WTC11 (cell line): ENCODE measurements around the gene COL13A1. TPM values are rescaled to one million over a fixed set of nuclear protein-coding genes. Genes with fewer than 3 reads are reported as not detected.

Experiments
- ATAC-seq: fragments of 200-7000 bp; cut with Tn5 transposase; 2 replicates; pipeline ENCODE4 v1.10.0; 2021; ENCODE audit warnings: mild to moderate bottlenecking, moderate library complexity
- CTCF ChIA-PET: fragments of 300-600 bp; sonication (Branson Sonifier 250); formaldehyde crosslinking; loops from one replicate; lab custom pipeline; 2021; ENCODE audit warnings: antibody characterized with exemption; lab: Charles Lee
- POLR2A ChIA-PET: fragments of 350-600 bp; sonication (Branson Sonifier 250); formaldehyde crosslinking; loops from one replicate; lab custom pipeline; 2021; ENCODE audit warnings: antibody characterized with exemption; lab: Charles Lee
- DNase-seq: peaks from one replicate; pipeline ENCODE4 v3.0.0; 2021; ENCODE audit warnings: low spot score
- H3K27ac Mint-ChIP-seq: 2 replicates; pipeline ENCODE4 v1.8.0; 2021; ENCODE audit warnings: mixed read lengths
- H3K27me3 Mint-ChIP-seq: 2 replicates; pipeline ENCODE4 v1.8.0; 2021; ENCODE audit warnings: low read depth, mild to moderate bottlenecking, moderate library complexity, mixed read lengths
- H3K36me3 Mint-ChIP-seq: 2 replicates; pipeline ENCODE4 v1.8.0; 2021; ENCODE audit warnings: mixed read lengths
- H3K4me1 Mint-ChIP-seq: 2 replicates; pipeline ENCODE4 v1.8.0; 2022; ENCODE audit warnings: mixed read lengths
- H3K4me3 Mint-ChIP-seq: 2 replicates; pipeline ENCODE4 v1.8.0; 2021; ENCODE audit warnings: mild to moderate bottlenecking, moderate library complexity, mixed read lengths
- H3K9me3 Mint-ChIP-seq: 2 replicates; pipeline ENCODE4 v1.8.0; 2021; ENCODE audit warnings: mixed read lengths
- CBFB ChIP-seq: sonication (generic); formaldehyde crosslinking; IDR thresholded peaks from 2 replicates; pipeline ENCODE4 v1.8.1; 2022; ENCODE audit warnings: mild to moderate bottlenecking, low read depth, missing genetic modification reagents
- CREM ChIP-seq: sonication (generic); formaldehyde crosslinking; IDR thresholded peaks from 2 replicates; pipeline ENCODE4 v1.8.1; 2022; ENCODE audit warnings: mild to moderate bottlenecking, missing genetic modification reagents, moderate library complexity
- ETV6 ChIP-seq: sonication (generic); formaldehyde crosslinking; IDR thresholded peaks from 2 replicates; pipeline ENCODE4 v1.8.1; 2022; ENCODE audit warnings: mild to moderate bottlenecking, missing genetic modification reagents
- FOXJ3 ChIP-seq: sonication (generic); formaldehyde crosslinking; IDR thresholded peaks from 2 replicates; pipeline ENCODE4 v1.9.0; 2021; ENCODE audit warnings: missing genetic modification reagents, mild to moderate bottlenecking, borderline replicate concordance
- FOXK1 ChIP-seq: sonication (generic); formaldehyde crosslinking; IDR thresholded peaks from 2 replicates; pipeline ENCODE4 v1.8.0; 2022; ENCODE audit warnings: mild to moderate bottlenecking, moderate library complexity, missing genetic modification reagents
- JAZF1 ChIP-seq: fragments of 250-450 bp; sonication (Bioruptor Pico); IDR thresholded peaks from 2 replicates; pipeline ENCODE4 v1.9.0; 2021; ENCODE audit warnings: moderate library complexity, mild to moderate bottlenecking, inconsistent platforms
- NFATC4 ChIP-seq: fragments of 250-450 bp; sonication (Bioruptor Pico); IDR thresholded peaks from 2 replicates; pipeline ENCODE4 v1.9.0; 2021; ENCODE audit warnings: mild to moderate bottlenecking
- NR2C2 ChIP-seq: sonication (generic); formaldehyde crosslinking; IDR thresholded peaks from 2 replicates; pipeline ENCODE4 v1.8.0; 2022; ENCODE audit warnings: mild to moderate bottlenecking, missing genetic modification reagents
- TEAD1 ChIP-seq: sonication (generic); formaldehyde crosslinking; IDR thresholded peaks from 2 replicates; pipeline ENCODE4 v1.8.0; 2022; ENCODE audit warnings: mild to moderate bottlenecking, missing genetic modification reagents
- ZNF138 ChIP-seq: sonication (generic); formaldehyde crosslinking; conservative IDR thresholded peaks from 2 replicates; pipeline ENCODE4 v1.8.1; 2022; ENCODE audit warnings: mild to moderate bottlenecking, moderate library complexity, missing genetic modification reagents
- ZNF416 ChIP-seq: fragments of 250-450 bp; sonication (Bioruptor Pico); IDR thresholded peaks from 2 replicates; pipeline ENCODE4 v1.9.0; 2021; ENCODE audit warnings: mild to moderate bottlenecking, inconsistent platforms
- total RNA-seq: library from RNA; stranded (reverse); gene quantifications from 3 replicates; pipeline ENCODE4 v1.2.3, GENCODE V29; 2021
- TF ChIP-seq, protein P1 (sequence below): sonication (generic); formaldehyde crosslinking; IDR thresholded peaks from 2 replicates; pipeline ENCODE4 v1.8.1; 2022; ENCODE audit warnings: low read depth, missing genetic modification reagents, borderline replicate concordance
- TF ChIP-seq, protein P2 (sequence below): sonication (generic); formaldehyde crosslinking; conservative IDR thresholded peaks from 2 replicates; pipeline ENCODE4 v1.8.1; 2023; ENCODE audit warnings: mild to moderate bottlenecking, low read depth, missing genetic modification reagents, moderate library complexity
- TF ChIP-seq, protein P3 (sequence below): sonication (generic); formaldehyde crosslinking; IDR thresholded peaks from 2 replicates; pipeline ENCODE4 v1.8.0; 2022; ENCODE audit warnings: missing genetic modification reagents
- TF ChIP-seq, protein P4 (sequence below): sonication (generic); formaldehyde crosslinking; IDR thresholded peaks from 2 replicates; pipeline ENCODE4 v1.8.0; 2022; ENCODE audit warnings: mild to moderate bottlenecking, missing genetic modification reagents
- TF ChIP-seq, protein P5 (sequence below): sonication (generic); formaldehyde crosslinking; IDR thresholded peaks from 2 replicates; pipeline ENCODE4 v1.8.1; 2022; ENCODE audit warnings: low read depth, mild to moderate bottlenecking, moderate library complexity, missing genetic modification reagents, borderline replicate concordance

The COL13A1 gene
- total RNA-seq, 1 experiment from 2014 or later = 7.1 TPM

DNA sequence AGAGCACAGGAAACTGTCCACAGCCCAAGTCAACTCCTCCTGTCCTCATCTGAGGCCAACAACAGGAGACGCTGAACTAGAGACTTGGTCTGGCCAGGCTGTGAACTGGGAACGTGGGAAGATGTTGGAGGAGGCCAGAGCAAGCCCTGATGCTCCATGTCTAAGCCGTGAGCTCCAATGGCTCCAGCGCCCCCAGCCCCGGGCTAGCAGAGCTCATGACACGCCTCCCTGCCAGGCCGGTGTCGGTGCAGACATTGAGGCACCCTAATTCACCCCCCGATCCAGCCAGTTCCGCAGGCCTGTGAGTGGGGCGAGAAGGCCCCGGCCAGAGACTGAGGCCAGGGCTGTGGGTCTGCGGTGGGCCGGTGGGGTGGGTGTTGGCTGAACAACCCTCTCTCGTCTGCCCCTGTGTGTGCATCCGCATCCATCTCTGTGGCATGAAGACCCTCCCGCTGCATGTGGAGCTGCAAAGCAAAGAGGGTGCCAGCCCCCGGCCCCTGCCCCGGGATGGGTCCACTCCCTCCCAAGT lies 141.7 kb downstream of the COL13A1 start:
- TF ChIP-seq, protein P1, sequence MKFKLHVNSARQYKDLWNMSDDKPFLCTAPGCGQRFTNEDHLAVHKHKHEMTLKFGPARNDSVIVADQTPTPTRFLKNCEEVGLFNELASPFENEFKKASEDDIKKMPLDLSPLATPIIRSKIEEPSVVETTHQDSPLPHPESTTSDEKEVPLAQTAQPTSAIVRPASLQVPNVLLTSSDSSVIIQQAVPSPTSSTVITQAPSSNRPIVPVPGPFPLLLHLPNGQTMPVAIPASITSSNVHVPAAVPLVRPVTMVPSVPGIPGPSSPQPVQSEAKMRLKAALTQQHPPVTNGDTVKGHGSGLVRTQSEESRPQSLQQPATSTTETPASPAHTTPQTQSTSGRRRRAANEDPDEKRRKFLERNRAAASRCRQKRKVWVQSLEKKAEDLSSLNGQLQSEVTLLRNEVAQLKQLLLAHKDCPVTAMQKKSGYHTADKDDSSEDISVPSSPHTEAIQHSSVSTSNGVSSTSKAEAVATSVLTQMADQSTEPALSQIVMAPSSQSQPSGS (CRISPR knock-in tag) = no peak
- TF ChIP-seq, protein P2, sequence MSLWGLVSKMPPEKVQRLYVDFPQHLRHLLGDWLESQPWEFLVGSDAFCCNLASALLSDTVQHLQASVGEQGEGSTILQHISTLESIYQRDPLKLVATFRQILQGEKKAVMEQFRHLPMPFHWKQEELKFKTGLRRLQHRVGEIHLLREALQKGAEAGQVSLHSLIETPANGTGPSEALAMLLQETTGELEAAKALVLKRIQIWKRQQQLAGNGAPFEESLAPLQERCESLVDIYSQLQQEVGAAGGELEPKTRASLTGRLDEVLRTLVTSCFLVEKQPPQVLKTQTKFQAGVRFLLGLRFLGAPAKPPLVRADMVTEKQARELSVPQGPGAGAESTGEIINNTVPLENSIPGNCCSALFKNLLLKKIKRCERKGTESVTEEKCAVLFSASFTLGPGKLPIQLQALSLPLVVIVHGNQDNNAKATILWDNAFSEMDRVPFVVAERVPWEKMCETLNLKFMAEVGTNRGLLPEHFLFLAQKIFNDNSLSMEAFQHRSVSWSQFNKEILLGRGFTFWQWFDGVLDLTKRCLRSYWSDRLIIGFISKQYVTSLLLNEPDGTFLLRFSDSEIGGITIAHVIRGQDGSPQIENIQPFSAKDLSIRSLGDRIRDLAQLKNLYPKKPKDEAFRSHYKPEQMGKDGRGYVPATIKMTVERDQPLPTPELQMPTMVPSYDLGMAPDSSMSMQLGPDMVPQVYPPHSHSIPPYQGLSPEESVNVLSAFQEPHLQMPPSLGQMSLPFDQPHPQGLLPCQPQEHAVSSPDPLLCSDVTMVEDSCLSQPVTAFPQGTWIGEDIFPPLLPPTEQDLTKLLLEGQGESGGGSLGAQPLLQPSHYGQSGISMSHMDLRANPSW = no peak
- TF ChIP-seq, protein P3, sequence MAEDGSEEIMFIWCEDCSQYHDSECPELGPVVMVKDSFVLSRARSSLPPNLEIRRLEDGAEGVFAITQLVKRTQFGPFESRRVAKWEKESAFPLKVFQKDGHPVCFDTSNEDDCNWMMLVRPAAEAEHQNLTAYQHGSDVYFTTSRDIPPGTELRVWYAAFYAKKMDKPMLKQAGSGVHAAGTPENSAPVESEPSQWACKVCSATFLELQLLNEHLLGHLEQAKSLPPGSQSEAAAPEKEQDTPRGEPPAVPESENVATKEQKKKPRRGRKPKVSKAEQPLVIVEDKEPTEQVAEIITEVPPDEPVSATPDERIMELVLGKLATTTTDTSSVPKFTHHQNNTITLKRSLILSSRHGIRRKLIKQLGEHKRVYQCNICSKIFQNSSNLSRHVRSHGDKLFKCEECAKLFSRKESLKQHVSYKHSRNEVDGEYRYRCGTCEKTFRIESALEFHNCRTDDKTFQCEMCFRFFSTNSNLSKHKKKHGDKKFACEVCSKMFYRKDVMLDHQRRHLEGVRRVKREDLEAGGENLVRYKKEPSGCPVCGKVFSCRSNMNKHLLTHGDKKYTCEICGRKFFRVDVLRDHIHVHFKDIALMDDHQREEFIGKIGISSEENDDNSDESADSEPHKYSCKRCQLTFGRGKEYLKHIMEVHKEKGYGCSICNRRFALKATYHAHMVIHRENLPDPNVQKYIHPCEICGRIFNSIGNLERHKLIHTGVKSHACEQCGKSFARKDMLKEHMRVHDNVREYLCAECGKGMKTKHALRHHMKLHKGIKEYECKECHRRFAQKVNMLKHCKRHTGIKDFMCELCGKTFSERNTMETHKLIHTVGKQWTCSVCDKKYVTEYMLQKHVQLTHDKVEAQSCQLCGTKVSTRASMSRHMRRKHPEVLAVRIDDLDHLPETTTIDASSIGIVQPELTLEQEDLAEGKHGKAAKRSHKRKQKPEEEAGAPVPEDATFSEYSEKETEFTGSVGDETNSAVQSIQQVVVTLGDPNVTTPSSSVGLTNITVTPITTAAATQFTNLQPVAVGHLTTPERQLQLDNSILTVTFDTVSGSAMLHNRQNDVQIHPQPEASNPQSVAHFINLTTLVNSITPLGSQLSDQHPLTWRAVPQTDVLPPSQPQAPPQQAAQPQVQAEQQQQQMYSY (CRISPR knock-in tag) = no peak
- TF ChIP-seq CBFB (CRISPR knock-in tag) (no peak), CREM (no peak), ZNF138 (CRISPR knock-in tag) (no peak), NFATC4 (CRISPR knock-in tag) (no peak), NR2C2 (CRISPR knock-in tag) (no peak), TEAD1 (CRISPR knock-in tag) (no peak), JAZF1 (CRISPR knock-in tag) (no peak), FOXK1 (no peak), ETV6 (no peak), FOXJ3 (CRISPR knock-in tag) (no peak), ZNF416 (CRISPR knock-in tag) (no peak)
- TF ChIP-seq, protein P4, sequence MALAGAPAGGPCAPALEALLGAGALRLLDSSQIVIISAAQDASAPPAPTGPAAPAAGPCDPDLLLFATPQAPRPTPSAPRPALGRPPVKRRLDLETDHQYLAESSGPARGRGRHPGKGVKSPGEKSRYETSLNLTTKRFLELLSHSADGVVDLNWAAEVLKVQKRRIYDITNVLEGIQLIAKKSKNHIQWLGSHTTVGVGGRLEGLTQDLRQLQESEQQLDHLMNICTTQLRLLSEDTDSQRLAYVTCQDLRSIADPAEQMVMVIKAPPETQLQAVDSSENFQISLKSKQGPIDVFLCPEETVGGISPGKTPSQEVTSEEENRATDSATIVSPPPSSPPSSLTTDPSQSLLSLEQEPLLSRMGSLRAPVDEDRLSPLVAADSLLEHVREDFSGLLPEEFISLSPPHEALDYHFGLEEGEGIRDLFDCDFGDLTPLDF (CRISPR knock-in tag) = no peak
- TF ChIP-seq, protein P5, sequence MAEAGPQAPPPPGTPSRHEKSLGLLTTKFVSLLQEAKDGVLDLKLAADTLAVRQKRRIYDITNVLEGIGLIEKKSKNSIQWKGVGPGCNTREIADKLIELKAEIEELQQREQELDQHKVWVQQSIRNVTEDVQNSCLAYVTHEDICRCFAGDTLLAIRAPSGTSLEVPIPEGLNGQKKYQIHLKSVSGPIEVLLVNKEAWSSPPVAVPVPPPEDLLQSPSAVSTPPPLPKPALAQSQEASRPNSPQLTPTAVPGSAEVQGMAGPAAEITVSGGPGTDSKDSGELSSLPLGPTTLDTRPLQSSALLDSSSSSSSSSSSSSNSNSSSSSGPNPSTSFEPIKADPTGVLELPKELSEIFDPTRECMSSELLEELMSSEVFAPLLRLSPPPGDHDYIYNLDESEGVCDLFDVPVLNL (CRISPR knock-in tag) = no peak
- no peaks in the 10 kb centered on the region; the same call in 1 of the 2 replicates for H3K27me3 Mint-ChIP-seq
- H3K36me3 Mint-ChIP-seq = no peaks in the 10 kb centered on the region
- POLR2A ChIA-PET = no interaction called here
- no peak overlapping the region for H3K4me3 Mint-ChIP-seq
- CTCF ChIA-PET = interaction anchor here (1.7 to 2.6 kb wide), 2 partner anchors 15 to 155 kb away, joined by 4 to 11 read pairs; no protein-coding TSS in a partner anchor
- ATAC-seq (no peak), DNase-seq (no peak)
- no peak overlapping the region for H3K27ac Mint-ChIP-seq
- no peaks in the 10 kb centered on the region for H3K4me1 Mint-ChIP-seq
- H3K9me3 Mint-ChIP-seq = no peaks in the 10 kb centered on the region
